ENCODE data around the gene PILRB. TPM values are rescaled to one million over a fixed set of nuclear protein-coding genes. Genes with fewer than 3 reads are reported as not detected.
"Not testable (repeated sequence)": the region's sequence is repeated elsewhere in the genome, so short reads cannot be mapped to it uniquely, and the experiment has no call there.

Gene PILRB
- total RNA-seq, 1 donor from 2014 or later, result 15.0 TPM

DNA sequence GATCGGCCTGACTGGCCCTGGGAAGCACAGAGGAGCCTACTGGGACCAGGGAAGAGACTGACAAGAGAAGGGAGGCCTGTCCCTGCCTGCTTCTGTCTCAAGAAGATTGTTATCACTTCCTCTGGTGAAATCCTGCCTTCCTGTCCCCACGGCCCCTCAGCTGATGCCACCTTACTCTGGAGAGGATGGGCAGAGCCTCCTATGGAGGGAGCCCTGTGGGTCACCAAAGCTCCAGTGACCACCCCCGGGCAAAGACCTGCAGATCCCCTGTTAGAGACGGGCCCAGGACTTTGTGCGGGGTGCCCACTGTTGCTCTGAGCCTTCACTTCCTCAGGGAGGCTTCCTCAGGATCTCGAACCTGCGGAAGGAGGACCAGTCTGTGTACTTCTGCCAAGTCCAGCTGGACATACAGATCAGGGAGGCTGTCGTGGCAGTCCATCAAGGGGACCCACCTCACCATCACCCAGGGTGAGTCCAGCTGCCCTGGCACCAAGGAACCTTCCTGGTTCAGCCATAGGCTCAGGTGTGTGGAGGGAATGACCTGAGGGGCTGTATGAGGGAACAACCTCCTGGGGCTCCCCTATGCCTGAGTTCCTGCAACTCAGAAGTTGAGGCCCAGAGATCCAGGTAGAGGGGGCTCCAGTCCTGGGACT is 1.4 kb upstream of the PILRB start:
- no peak for ATAC-seq

DNA sequence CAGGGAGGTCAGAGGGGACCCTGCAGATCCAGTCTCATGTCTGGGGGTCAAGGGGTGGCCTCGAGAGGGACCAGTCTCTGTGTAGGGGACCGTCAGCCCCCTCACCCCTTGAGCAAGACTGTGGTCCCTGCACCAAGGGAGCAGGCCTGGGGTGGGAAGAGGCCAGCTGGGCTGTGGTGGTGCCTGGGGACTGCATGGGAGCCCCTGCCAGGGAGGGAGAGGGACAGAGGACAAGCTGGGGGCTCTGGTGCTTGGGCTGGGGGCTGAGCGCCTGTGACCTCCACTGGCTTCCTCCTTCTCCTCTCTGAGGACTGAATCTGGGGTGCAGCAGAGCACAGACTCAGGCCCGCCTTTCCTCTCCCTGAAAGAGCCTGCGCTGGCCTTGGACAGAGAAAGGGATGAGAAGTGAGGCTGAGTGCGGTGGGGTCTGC is 771 bp upstream of the PILRB start:
- ATAC-seq, result no peak

DNA sequence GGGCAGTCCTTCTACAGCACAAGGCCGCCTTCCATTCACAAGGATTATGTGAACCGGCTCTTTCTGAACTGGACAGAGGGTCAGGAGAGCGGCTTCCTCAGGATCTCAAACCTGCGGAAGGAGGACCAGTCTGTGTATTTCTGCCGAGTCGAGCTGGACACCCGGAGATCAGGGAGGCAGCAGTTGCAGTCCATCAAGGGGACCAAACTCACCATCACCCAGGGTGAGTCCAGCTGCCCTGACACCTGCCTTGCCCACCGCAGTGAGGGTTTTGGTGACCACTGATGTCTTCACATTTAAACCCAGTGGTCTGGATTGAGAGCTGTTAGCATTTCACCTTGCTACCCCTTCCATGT is 918 bp downstream of the PILRB start:
- ATAC-seq, result no peak

DNA sequence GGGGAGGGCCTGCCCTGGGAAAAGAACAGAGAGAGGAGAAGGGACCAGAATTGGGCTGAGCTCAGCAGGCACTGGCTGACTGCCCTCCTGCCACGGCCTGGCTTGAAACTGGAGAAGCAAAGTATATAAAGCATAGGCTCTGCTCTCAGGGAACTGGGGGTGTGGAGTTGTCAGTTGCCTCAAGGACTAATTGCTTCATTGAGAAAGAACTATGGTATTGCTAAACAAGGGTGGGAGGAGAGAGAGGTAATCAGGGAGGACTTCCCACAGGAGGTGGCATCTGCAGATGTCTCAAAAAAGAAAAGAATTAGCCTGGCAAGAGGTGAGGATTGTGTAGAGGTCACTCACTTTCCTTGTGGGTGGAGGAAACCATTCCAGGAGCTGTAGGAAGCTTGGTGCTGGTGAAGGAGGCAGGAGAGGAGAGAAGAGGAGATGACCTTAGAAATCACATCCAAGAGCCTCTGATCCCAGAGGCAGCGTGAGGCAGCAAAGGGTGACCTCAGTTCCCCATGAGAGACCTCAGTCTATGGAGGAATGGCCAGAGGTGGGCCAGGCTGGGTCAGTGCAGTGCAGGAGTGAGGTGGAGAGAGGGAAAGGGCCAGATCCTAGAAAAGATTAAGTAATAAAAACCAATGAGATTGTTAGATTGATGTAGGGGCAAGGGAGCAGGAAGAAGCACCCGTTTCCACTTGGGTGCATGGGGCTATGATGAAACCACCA is 2.4 kb downstream of the PILRB start:
- ATAC-seq, result no peak

DNA sequence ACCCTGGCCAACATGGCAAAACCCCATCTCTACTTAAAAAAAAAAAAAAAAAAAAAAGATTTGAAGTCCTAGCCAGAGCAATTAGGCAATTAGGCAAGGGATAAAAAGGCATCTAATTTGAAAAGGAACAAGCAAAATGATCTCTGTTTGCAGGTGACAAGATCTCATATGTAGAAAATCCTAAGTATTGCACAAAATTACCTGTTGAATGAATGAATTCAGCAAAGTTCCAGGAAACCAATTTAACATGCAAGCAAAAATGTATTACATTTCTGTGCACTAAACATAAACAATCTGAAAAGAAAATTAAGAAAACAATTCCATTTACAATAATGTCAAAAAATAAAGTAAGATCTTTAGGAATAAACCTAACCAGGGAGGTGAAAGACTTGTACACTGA is 5.2 kb downstream of the PILRB start:
- ATAC-seq, result no peak

DNA sequence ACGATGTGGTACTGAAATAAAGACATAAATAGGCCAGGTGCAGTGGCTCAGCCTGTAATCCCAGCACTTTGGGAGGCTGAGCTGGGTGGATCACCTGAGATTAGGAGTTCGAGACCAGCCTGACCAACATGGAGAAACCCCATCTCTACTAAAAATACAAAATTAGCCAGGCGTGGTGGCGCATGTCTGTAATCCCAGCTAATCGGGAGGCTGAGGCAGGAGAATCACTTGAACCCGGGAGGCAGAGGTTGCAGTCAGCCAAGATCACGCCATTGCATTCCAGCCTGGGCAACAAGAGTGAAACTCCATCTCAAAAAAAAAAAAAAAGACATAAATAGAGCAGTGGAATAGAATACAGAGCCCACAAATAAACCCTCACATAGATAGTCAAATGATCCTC is 5.9 kb downstream of the PILRB start:
- ATAC-seq, result not testable (repeated sequence)

DNA sequence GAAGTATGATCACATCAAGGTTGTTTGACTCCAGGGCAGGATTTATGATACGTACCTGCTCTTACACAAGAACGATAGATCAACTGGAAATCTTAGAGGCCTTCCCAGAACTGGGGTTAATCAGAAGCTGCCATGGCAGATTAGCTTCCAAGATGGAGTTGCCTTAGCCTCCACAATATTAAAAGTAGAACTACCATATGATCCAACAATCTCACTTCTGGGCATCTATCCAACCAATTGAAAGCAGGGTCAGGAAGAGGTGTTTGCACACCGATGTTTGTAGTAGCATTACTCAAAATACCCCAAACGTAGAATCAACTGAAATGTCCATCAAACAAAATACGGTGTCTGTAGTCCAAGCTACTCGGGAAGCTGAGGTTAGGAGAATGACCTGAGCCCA is 6.6 kb downstream of the PILRB start:
- ATAC-seq, result no peak

DNA sequence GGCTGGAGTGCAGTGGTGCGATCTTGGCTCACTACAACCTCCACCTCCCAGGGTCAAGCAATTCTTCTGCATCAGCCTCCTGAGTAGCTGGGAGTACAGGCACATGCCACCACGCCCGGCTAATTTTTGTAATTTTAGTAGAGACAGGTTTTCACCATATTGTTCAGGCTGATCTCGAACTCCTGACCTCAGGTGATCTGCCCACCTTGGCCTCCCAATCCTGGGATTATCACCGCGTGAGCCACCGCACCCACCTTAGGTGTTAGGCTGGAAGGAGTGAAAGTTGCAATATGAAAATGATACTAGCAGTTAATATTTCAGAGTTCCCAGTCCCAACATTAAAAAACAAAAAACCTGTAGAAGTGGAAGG is 8.1 kb downstream of the PILRB start:
- ATAC-seq, result not testable (repeated sequence)

DNA sequence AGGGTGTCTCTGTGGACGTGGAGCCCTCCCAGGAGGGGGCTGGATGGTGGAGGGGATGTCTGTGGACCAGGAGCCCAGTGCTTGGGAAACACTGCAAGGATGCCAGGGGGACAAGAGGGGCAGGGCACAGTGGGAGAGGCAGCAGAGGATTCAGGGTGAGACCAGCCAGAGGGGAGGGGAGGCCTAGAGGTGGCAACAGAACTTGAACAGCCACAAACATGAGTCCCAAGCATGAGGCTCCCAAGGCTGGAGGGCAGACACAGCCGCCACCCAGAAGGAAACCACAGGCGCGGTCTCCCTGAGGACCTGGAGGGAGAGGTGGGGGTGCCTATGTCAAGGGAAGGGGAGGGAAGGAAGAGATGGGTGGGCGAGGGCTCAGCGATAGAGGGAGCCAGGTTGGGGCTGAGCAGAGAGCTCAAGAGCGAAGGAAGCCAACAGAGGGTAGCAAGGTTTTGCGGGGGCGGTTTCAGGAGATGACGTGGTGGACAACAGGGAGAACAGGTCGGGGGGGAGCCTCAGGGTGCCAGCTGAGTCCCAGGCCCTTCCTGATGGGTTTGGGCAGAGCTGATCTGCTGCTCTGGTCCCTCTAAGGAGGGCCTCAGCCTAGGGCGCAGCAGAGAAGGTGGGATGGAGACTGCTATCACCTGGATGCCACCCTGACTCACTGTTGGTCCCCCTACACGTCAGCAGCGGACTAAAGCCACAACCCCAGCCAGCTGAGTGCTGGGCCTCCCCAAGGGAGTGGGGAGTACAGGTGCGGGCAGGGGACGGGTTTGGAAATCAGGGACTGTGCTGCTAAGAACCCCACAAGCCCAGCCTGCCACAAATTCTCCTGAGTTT is 8.7 kb downstream of the PILRB start:
- peak; percentile 19 for ATAC-seq

DNA sequence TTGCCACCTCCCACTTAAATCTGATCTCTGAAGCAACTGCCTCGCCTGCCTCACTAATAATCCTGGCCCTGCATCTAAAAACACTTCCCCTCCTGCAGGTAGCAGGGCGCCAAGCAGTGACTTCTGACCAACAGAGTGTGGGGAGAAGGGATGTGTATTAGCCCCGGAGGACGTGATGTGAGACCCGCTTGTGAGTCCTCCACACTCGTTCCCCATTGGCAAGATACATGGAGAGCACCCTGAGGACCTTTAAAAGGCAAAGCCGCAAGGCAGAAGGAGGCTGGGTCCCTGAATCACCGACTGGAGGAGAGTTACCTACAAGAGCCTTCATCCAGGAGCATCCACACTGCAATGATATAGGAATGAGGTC is 9.3 kb downstream of the PILRB start:
- ATAC-seq, result no peak

DNA sequence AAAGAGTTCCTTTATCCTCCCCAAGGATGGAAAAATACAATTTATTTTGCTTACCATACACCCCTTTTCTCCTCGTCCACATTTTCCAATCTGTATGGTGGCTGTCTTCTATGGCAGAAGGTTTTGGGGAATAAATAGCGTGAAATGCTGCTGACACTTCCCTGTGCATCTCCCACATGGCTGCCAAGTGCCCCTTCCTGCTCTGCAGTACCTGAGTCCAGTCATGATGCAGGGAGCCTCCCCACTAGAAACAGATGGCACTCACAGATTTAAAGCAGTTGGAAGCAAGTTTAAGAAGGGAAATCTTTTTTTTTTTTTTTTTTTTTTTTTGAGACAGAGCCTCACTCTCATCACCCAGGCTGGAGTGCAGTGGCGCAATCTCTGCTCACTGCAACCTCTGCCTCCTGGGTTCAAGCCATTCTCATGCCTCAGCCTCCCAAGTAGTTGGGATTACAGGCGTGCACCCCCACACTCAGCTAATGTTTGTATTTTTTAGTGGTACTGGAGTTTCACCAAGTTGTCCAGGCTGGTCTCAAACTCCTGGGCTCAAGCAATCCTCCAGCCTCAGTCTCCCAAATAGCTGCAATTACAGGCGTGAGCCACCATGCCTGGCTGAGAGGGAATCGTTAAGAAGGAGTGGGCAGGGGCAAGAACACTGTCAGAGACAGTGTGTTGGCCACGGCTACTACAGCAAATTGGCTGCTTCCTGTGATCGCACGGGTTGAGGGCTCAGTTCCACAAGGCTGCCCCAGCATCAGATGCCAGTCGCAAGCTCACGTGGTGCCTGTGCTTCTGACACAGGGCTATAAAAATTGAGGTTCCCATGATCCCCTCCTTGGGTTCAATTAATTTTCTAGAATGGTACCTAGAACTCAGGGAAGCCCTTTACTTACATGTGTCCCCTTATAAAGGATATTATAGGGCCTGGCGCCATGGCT is 10.0 kb downstream of the PILRB start:
- peak; percentile 12 for ATAC-seq

DNA sequence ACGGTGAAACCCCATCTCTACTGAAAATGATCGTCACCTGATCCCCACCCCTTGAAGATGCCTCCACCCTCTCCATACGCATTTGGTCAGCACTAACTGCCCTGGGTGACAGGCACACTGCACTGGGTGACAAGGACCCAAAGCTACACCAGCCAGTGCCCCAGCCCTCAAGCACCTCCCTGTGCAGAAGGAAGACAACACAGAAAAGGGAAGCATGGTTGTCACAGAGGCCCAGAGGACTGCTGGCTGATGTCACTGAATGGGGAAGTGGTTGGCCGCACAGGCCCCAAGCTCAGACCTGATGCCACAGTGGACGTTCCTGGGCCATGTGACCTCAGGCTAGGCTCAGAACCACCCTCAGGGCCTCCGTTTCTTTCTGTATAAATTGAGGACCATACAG is 11.2 kb downstream of the PILRB start:
- peak; percentile 54 for ATAC-seq

DNA sequence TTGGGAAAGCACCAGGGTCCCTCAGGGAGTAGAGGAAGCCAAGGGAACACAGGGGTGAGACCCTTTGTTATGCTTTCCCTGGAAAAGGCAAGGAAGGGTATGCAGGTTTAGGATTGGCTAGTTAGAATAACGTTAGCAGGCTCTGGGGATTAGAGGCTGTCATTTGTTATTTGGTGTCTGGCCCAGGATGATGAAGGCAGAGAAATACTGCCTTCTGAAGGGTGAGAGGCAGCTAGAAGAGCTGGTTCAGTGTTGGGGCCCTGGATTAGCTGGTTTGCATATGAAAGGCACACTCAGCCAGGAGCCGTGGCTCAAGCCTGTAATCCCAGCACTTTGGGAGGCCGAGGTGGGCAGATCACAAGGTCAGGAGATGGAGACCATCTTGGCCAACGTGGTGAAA is 12.4 kb downstream of the PILRB start:
- no peak for ATAC-seq

DNA sequence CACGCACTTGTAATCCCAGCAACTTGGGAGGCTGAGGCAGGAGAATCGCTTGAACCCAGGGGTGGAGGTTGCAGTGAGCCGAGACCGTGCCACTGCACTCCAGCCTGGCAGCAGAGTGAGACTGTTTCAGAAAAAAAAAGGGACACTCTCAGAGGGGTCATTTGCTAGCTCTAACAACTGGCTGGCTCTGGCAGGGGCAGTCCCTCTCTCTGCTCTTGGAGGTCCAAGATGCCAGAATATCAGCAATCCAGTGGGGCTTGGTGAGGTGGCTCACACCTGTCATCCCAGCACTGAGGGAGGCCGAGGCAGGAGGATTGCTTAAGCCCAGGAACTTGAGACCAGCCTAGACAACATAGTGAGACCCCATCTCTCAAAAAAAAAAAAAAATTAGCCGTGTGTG is 12.8 kb downstream of the PILRB start:
- no peak for ATAC-seq

DNA sequence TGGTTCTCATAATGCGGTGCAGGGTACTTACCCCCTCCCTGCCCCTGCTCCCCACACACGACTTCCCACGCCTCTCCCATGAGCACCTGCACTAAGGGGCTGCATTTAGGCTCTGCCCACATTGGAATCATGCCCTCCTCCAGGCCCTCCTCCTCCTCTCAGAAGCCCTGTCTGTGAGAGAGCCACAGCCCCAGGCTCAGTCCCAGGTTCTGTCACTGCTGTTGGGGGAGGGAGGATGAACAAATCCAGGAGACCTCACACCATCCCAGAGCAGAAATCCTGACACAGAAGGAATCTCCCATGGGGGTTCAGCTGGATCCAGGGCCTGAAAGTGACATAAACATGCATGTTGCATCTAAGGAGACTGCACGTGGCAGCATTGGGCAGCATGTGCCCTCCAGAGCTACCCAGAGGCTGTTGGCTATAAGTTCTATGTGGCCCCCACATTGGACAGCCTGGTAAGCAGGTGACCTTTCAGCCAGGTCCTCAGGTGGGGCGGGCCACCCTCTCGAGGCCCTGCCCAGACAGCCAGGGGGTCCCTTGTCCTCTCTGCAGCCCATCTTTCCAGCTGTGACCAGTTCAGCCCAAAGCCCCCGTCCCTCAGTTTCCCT is 13.7 kb downstream of the PILRB start:
- no peak for ATAC-seq

DNA sequence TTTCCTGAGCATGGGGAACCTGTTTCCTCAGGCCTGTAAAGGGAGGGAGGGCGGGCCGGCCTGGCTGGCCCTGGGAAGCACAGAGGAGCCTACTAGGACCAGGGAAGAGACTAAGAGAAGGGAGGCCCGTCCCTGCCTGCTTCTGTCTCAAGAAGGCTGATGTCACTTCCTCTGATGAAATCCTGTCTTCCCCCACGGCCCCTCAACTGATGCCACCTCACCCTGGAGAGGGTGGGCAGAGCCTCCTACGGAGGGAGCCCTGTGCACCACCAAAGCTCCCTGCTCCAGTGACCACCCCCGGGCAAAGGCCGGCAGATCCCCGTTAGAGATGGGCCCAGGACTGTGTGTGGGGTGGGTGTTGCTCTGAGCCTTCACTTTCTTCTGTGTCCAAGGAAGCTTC is 14.3 kb downstream of the PILRB start:
- no peak for ATAC-seq

DNA sequence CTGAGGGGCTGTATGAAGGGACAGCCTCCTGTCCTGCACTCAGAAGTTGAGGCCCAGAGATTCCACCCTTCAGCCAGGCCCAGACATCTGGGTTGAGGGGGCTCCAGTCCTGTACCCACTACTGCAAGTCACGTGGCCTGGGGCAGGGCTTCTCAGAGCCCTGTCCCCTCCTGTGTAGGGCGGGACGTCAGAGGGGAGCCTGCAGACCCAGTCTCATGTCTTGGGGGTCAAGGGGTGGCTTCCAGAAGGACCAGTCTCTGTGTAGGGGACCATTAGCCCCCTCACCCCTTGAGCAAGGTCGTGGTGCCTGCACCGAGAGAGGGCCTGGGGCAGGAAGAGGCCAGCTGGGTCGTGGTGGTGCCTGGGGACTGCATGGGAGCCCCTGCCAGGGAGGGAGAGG is 14.8 kb downstream of the PILRB start:
- ATAC-seq, result no peak

DNA sequence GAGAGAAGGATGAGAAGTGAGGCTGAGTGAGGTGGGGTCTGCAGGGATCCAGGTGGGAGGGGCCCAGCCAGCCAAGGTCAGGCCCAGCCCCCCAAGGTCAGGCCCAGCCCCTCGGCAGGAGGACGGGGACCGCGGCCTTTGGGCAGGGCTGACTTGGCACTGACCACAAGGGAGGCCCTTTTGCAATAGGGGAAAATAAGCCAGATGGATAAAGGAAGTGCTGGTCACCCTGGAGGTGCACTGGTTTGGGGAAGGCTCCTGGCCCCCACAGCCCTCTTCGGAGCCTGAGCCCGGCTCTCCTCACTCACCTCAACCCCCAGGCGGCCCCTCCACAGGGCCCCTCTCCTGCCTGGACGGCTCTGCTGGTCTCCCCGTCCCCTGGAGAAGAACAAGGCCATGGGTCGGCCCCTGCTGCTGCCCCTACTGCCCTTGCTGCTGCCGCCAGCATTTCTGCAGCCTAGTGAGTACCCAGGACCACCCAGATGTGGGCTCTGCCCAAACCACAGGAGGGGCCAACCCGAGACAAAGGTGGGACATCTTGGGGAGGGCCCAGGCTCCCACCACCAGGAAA is 15.4 kb downstream of the PILRB start, which contains the start of gene PILRA:
TSS of gene PILRA (plus strand) at position 227 of the 571 bp plus-strand sequence. CDS start at position 397, 170 bp downstream.
- no peak for ATAC-seq

DNA sequence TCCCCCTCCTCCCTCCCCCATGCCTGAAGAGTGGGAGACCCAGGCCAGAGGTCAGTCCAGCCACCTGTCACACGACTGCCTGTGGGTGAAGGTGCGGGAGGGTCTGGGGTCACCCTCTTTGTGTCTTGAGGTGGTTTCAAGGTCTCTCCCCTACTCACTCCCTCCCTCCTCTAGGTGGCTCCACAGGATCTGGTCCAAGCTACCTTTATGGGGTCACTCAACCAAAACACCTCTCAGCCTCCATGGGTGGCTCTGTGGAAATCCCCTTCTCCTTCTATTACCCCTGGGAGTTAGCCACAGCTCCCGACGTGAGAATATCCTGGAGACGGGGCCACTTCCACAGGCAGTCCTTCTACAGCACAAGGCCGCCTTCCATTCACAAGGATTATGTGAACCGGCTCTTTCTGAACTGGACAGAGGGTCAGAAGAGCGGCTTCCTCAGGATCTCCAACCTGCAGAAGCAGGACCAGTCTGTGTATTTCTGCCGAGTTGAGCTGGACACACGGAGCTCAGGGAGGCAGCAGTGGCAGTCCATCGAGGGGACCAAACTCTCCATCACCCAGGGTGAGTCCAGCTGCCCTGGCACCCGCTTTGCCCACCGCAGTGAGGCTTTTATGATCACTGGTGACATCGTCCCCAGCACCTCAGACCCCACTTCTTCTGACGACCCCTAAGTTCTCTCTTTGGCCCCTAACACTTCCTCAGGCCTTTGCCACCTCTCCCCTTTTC is 16.1 kb downstream of the PILRB start:
- ATAC-seq, result peak; percentile 9

DNA sequence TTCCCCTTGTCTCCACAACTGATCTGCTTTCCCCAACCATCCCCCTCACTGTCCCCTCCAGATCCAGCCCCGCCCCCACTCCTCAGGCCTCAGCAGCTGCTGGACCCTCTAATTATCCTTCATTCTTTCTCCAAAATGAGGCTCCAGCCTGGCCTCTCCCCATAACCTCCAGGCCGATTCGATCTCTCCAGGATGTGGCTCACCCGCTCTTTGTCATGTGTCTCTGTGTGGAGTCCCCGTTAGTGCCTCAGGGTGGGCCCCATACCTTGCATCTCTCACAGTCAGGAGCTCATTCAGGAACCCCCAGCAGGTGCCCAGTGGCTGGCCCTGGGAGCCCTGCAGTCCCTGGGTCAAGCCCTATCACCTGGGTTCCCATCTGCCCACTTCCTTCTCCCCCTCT is 16.7 kb downstream of the PILRB start:
- no peak for ATAC-seq

DNA sequence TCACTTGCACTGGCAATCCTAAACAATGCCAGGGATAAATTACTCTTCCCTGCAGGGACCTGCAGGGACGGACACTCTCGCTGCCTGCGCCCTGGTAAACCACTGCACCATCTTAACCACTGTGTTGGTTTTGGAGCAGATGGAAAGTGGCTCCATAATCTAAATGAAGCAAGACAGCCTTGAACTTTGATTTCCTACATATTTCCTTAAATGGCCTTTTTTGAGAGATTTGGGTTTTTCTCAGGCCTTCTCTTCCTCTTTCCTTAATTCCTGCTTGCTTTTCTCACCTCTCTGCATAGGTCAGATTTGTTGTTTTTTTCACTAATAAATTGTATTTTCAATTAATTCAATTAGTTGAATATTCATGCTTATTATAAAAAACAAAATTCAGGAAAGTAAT is 18.1 kb downstream of the PILRB start:
- no peak for ATAC-seq

Measured in esophagus mucosa (tissue), 1 donor.